DND-41 (cell line): ENCODE data around the gene LY86.

Experiments used
- EZH2 ChIP-seq: IDR thresholded peaks from 3 replicates; pipeline ENCODE4 v1.6.1; 2012; ENCODE audit warnings: borderline replicate concordance, low read depth, mild to moderate bottlenecking, moderate library complexity, low read length, inconsistent platforms; ENCODE audit not compliant: severe bottlenecking
- TF ChIP-seq, protein P1 (sequence below): IDR thresholded peaks from 2 replicates; pipeline ENCODE4 v1.5.1; 2012; ENCODE audit warnings: borderline replicate concordance, low read length, moderate library complexity, mild to moderate bottlenecking; ENCODE audit not compliant: poor library complexity, severe bottlenecking; ENCODE audit errors: extremely low read depth

DNA sequence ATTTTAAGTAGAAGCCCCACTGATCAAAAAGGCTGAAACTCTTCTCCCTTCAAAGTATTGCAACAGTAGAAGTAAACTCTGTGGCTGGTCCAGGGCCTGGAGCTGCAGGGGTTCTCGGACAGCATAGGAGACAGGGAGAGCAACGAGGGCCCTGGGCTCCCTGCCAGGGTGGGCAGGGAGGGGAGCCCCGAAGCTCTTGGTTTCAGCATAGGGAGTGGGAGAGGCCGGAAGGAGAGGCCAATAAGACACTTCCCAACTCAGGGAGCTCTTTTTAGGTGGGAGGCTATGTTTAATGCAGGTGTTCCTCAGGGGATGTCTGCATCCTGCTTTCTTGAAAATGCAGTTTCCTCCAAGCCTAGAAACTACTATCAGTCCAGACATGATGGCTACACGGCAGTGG is 91.1 kb downstream of the LY86 start:
- TF ChIP-seq, protein P1, sequence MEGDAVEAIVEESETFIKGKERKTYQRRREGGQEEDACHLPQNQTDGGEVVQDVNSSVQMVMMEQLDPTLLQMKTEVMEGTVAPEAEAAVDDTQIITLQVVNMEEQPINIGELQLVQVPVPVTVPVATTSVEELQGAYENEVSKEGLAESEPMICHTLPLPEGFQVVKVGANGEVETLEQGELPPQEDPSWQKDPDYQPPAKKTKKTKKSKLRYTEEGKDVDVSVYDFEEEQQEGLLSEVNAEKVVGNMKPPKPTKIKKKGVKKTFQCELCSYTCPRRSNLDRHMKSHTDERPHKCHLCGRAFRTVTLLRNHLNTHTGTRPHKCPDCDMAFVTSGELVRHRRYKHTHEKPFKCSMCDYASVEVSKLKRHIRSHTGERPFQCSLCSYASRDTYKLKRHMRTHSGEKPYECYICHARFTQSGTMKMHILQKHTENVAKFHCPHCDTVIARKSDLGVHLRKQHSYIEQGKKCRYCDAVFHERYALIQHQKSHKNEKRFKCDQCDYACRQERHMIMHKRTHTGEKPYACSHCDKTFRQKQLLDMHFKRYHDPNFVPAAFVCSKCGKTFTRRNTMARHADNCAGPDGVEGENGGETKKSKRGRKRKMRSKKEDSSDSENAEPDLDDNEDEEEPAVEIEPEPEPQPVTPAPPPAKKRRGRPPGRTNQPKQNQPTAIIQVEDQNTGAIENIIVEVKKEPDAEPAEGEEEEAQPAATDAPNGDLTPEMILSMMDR: no peak
- no peak for TF ChIP-seq EZH2
